ENCODE data around the gene PTBP1.

PTBP1 gene

GRCh38 chr19:788983-789700 lies 8.1 kb upstream of the PTBP1 start:
- no peaks in the 10 kb centered on the region for H3K79me2 ChIP-seq (ENCODE audit: control insufficient read depth, insufficient read depth, low read length, unreplicated experiment)
- no peak overlapping the region for H2AFZ ChIP-seq (ENCODE audit: low read length, unreplicated experiment)
- H3K27ac ChIP-seq (ENCODE audit: low read depth, low read length), result no peak overlapping the region
- no peaks in the 10 kb centered on the region for H3K4me1 ChIP-seq (ENCODE audit: control insufficient read depth, insufficient read depth, low read length, unreplicated experiment)
- no peaks in the 10 kb centered on the region for H3K27me3 ChIP-seq (ENCODE audit: insufficient read depth, low read length)
- H3K36me3 ChIP-seq (ENCODE audit: insufficient read depth, low read length), result no peaks in the 10 kb centered on the region
- H3K4me3 ChIP-seq (ENCODE audit: low read depth, low read length), result no peak overlapping the region

GRCh38 chr19:789701-790060 lies 7.6 kb upstream of the PTBP1 start:
- Histone ChIP-seq H2AFZ (ENCODE audit: low read length, unreplicated experiment) (no peak overlapping the region), H3K4me3 (ENCODE audit: low read depth, low read length) (no peak overlapping the region), H3K27me3 (ENCODE audit: insufficient read depth, low read length) (no peaks in the 10 kb centered on the region), H3K79me2 (ENCODE audit: control insufficient read depth, insufficient read depth, low read length, unreplicated experiment) (no peaks in the 10 kb centered on the region), H3K4me1 (ENCODE audit: control insufficient read depth, insufficient read depth, low read length, unreplicated experiment) (no peaks in the 10 kb centered on the region), H3K36me3 (ENCODE audit: insufficient read depth, low read length) (no peaks in the 10 kb centered on the region), H3K27ac (ENCODE audit: low read depth, low read length) (no peak overlapping the region)

- no peaks in the 10 kb centered on the region for H3K4me1 ChIP-seq (ENCODE audit: control insufficient read depth, insufficient read depth, low read length, unreplicated experiment)
- H3K79me2 ChIP-seq (ENCODE audit: control insufficient read depth, insufficient read depth, low read length, unreplicated experiment), result no peaks in the 10 kb centered on the region
- no peaks in the 10 kb centered on the region for H3K27me3 ChIP-seq (ENCODE audit: insufficient read depth, low read length)
- no peaks in the 10 kb centered on the region for H3K36me3 ChIP-seq (ENCODE audit: insufficient read depth, low read length)
- no peak overlapping the region for H2AFZ ChIP-seq (ENCODE audit: low read length, unreplicated experiment)
- H3K27ac ChIP-seq (ENCODE audit: low read depth, low read length), result no peak overlapping the region
- no peak overlapping the region for H3K4me3 ChIP-seq (ENCODE audit: low read depth, low read length)
These were observed 6.2 kb upstream of the PTBP1 start for GRCh38 chr19:791007-791566.

- Histone ChIP-seq H3K4me1 (ENCODE audit: control insufficient read depth, insufficient read depth, low read length, unreplicated experiment) (peaks cover 3% of the 10 kb centered on the region), H3K27ac (ENCODE audit: low read depth, low read length) (no peak overlapping the region), H3K27me3 (ENCODE audit: insufficient read depth, low read length) (no peaks in the 10 kb centered on the region), H2AFZ (ENCODE audit: low read length, unreplicated experiment) (no peak overlapping the region), H3K36me3 (ENCODE audit: insufficient read depth, low read length) (no peaks in the 10 kb centered on the region), H3K79me2 (ENCODE audit: control insufficient read depth, insufficient read depth, low read length, unreplicated experiment) (no peaks in the 10 kb centered on the region), H3K4me3 (ENCODE audit: low read depth, low read length) (no peak overlapping the region)
These were observed 5.5 kb upstream of the PTBP1 start for GRCh38 chr19:791567-792305.

GRCh38 chr19:792306-792885 lies 4.9 kb upstream of the PTBP1 start:
- H3K36me3 ChIP-seq (ENCODE audit: insufficient read depth, low read length), result no peaks in the 10 kb centered on the region
- H3K27ac ChIP-seq (ENCODE audit: low read depth, low read length), result no peak overlapping the region
- no peaks in the 10 kb centered on the region for H3K27me3 ChIP-seq (ENCODE audit: insufficient read depth, low read length)
- H2AFZ ChIP-seq (ENCODE audit: low read length, unreplicated experiment), result no peak overlapping the region
- H3K79me2 ChIP-seq (ENCODE audit: control insufficient read depth, insufficient read depth, low read length, unreplicated experiment), result no peaks in the 10 kb centered on the region
- no peak overlapping the region for H3K4me3 ChIP-seq (ENCODE audit: low read depth, low read length)
- H3K4me1 ChIP-seq (ENCODE audit: control insufficient read depth, insufficient read depth, low read length, unreplicated experiment), result peaks cover 3% of the 10 kb centered on the region

GRCh38 chr19:793806-794205 lies 3.4 kb upstream of the PTBP1 start:
- Histone ChIP-seq H3K27me3 (ENCODE audit: insufficient read depth, low read length) (no peaks in the 10 kb centered on the region), H3K4me3 (ENCODE audit: low read depth, low read length) (no peak overlapping the region), H3K79me2 (ENCODE audit: control insufficient read depth, insufficient read depth, low read length, unreplicated experiment) (peaks cover 10% of the 10 kb centered on the region), H2AFZ (ENCODE audit: low read length, unreplicated experiment) (no peak overlapping the region), H3K36me3 (ENCODE audit: insufficient read depth, low read length) (0 out of 2 replicates have a peak, but pooled peaks cover 3% of the 10 kb centered on the region), H3K4me1 (ENCODE audit: control insufficient read depth, insufficient read depth, low read length, unreplicated experiment) (peaks cover 3% of the 10 kb centered on the region), H3K27ac (ENCODE audit: low read depth, low read length) (no peak overlapping the region)

- Histone ChIP-seq H3K4me3 (ENCODE audit: low read depth, low read length) (no peak overlapping the region), H3K27ac (ENCODE audit: low read depth, low read length) (no peak overlapping the region), H2AFZ (ENCODE audit: low read length, unreplicated experiment) (no peak overlapping the region), H3K27me3 (ENCODE audit: insufficient read depth, low read length) (no peaks in the 10 kb centered on the region), H3K36me3 (ENCODE audit: insufficient read depth, low read length) (peaks cover 5% of the 10 kb centered on the region; the same call in 1 of the 2 replicates), H3K79me2 (ENCODE audit: control insufficient read depth, insufficient read depth, low read length, unreplicated experiment) (peaks cover 24% of the 10 kb centered on the region), H3K4me1 (ENCODE audit: control insufficient read depth, insufficient read depth, low read length, unreplicated experiment) (peaks cover 11% of the 10 kb centered on the region)
These were observed 2.1 kb upstream of the PTBP1 start for GRCh38 chr19:795073-795611.

GRCh38 chr19:795691-796581 lies 1.3 kb upstream of the PTBP1 start:
- Histone ChIP-seq H2AFZ (ENCODE audit: low read length, unreplicated experiment) (peak overlapping the region; percentile 32), H3K4me1 (ENCODE audit: control insufficient read depth, insufficient read depth, low read length, unreplicated experiment) (peaks cover 19% of the 10 kb centered on the region), H3K4me3 (ENCODE audit: low read depth, low read length) (peak overlapping the region; percentile 80), H3K79me2 (ENCODE audit: control insufficient read depth, insufficient read depth, low read length, unreplicated experiment) (peaks cover 32% of the 10 kb centered on the region), H3K27me3 (ENCODE audit: insufficient read depth, low read length) (no peaks in the 10 kb centered on the region), H3K36me3 (ENCODE audit: insufficient read depth, low read length) (peaks cover 7% of the 10 kb centered on the region; the same call in 1 of the 2 replicates), H3K27ac (ENCODE audit: low read depth, low read length) (peak overlapping the region; percentile 73; the same call in 1 of the 2 replicates)

GRCh38 chr19:797528-798414 lies 519 bp downstream of the PTBP1 start:
- peak overlapping the region; percentile 95 for H3K4me3 ChIP-seq (ENCODE audit: low read depth, low read length)
- H3K79me2 ChIP-seq (ENCODE audit: control insufficient read depth, insufficient read depth, low read length, unreplicated experiment), result peaks cover 50% of the 10 kb centered on the region
- no peak overlapping the region for H2AFZ ChIP-seq (ENCODE audit: low read length, unreplicated experiment)
- H3K4me1 ChIP-seq (ENCODE audit: control insufficient read depth, insufficient read depth, low read length, unreplicated experiment), result peaks cover 36% of the 10 kb centered on the region
- H3K27ac ChIP-seq (ENCODE audit: low read depth, low read length), result peak overlapping the region; percentile 95
- peaks cover 7% of the 10 kb centered on the region; the same call in 1 of the 2 replicates for H3K36me3 ChIP-seq (ENCODE audit: insufficient read depth, low read length)
- no peaks in the 10 kb centered on the region for H3K27me3 ChIP-seq (ENCODE audit: insufficient read depth, low read length)

All from ACC112 (cell line).